GM12878 (cell line): ENCODE data around the gene CEBPB. TPM values are rescaled to one million over a fixed set of nuclear protein-coding genes. Genes with fewer than 3 reads are reported as not detected.

Experiments
- ATAC-seq: fragments of 200-7000 bp; cut with Tn5 transposase; 3 replicates; pipeline ENCODE4 v1.9.1; 2020; ENCODE audit warnings: mild to moderate bottlenecking, moderate library complexity
- BruUV-seq: library from RNA; stranded (reverse); fragments of 400-500 nt; replicated peaks from 2 replicates; lab custom pipeline; 2021; lab: Mats Ljungman, UMichigan
- CTCF ChIA-PET: fragments of 300-600 bp; sonication (Branson Sonifier 250); formaldehyde crosslinking; extraction: SDS; loops from one replicate; lab custom pipeline; 2021; ENCODE audit warnings: inconsistent platforms; lab: Yijun Ruan, JAX
- POLR2A ChIA-PET: fragments of 350-600 bp; formaldehyde crosslinking; extraction: SDS; loops from one replicate; lab custom pipeline; 2021; ENCODE audit warnings: inconsistent platforms; lab: Charles Lee
- RAD21 ChIA-PET: fragments of 300-600 bp; sonication (Branson Sonifier 250); formaldehyde crosslinking; loops from one replicate; lab custom pipeline; 2023; ENCODE audit warnings: antibody characterized with exemption; ENCODE audit not compliant: unreplicated experiment; lab: Charles Lee
- SMC1A ChIA-PET: fragments of 300-600 bp; sonication (Branson Sonifier 250); formaldehyde crosslinking; loops from one replicate; lab custom pipeline; 2023; ENCODE audit not compliant: unreplicated experiment, uncharacterized antibody; lab: Charles Lee
- DNase-seq: peaks from one replicate; pipeline ENCODE4 v3.0.0-alpha.2; 2011; ENCODE audit warnings: low read depth, low spot score
- FAIRE-seq: peaks from 3 replicates; lab custom pipeline; 2011; peaks lifted over from hg19 to GRCh38; lab: Jason Lieb, UNC
- H2AFZ ChIP-seq: 2 replicates; pipeline ENCODE4 v1.6.0; 2011; ENCODE audit warnings: low read depth, low read length, control low read depth; ENCODE audit not compliant: control insufficient read depth
- H3K27ac ChIP-seq: 2 replicates; pipeline ENCODE4 v1.5.1; 2011; ENCODE audit warnings: control low read depth; ENCODE audit not compliant: control insufficient read depth, insufficient read depth
- H3K27me3 ChIP-seq, 2 experiments: replicated peaks in 1 of 2; 2 replicates each; pipeline versions ENCODE4 v1.6.0 to v1.6.1; 2011; ENCODE audit warnings: low read length in 1 of 2; ENCODE audit not compliant: control insufficient read depth in 2 of 2, insufficient read depth in 2 of 2
- H3K36me3 ChIP-seq, 2 experiments: 2 replicates each; pipeline ENCODE4 v1.5.1; 2011; ENCODE audit warnings: low read length in 1 of 2; ENCODE audit not compliant: control insufficient read depth in 2 of 2, insufficient read depth in 2 of 2
- H3K4me1 ChIP-seq: 2 replicates; pipeline ENCODE4 v1.6.1; 2011; ENCODE audit warnings: mild to moderate bottlenecking, low read length, moderate library complexity, mixed read lengths; ENCODE audit not compliant: control insufficient read depth, insufficient read depth
- H3K4me2 ChIP-seq: 2 replicates; pipeline ENCODE4 v1.6.0; 2011; ENCODE audit warnings: control low read depth; ENCODE audit not compliant: control insufficient read depth, insufficient read depth
- H3K4me3 ChIP-seq: fragments of 200-600 bp; sonication (generic); 2 replicates; pipeline ENCODE4 v1.5.1; 2016
- H3K79me2 ChIP-seq: 2 replicates; pipeline ENCODE4 v1.6.0; 2011; ENCODE audit warnings: low read length; ENCODE audit not compliant: control insufficient read depth, insufficient read depth
- H3K9ac ChIP-seq: 2 replicates; pipeline ENCODE4 v1.8.0; 2011; ENCODE audit warnings: low read length, control low read depth, mixed read lengths; ENCODE audit not compliant: control insufficient read depth, insufficient read depth
- H3K9me3 ChIP-seq: replicated peaks from 3 replicates; pipeline ENCODE4 v1.5.1; 2011; ENCODE audit warnings: mild to moderate bottlenecking, low read length; ENCODE audit not compliant: control insufficient read depth, insufficient read depth
- H4K20me1 ChIP-seq: 2 replicates; pipeline ENCODE4 v1.6.0; 2011; ENCODE audit not compliant: control insufficient read depth, insufficient read depth
- CEBPB ChIP-seq, 2 experiments: fragments of 150-350 bp in 1 of 2; IDR thresholded peaks; 2 replicates each; pipeline ENCODE4 v1.6.1; 2012 to 2014; ENCODE audit warnings: low read depth in 2 of 2, low read length in 2 of 2, borderline replicate concordance in 1 of 2, inconsistent platforms in 1 of 2
- ESRRA ChIP-seq: IDR thresholded peaks from 2 replicates; pipeline ENCODE4 v1.6.1; 2012; ENCODE audit warnings: mild to moderate bottlenecking, low read length, improper control_type of control experiment
- HDAC2 ChIP-seq: fragments of 200-600 bp; sonication (generic); IDR thresholded peaks from 2 replicates; pipeline ENCODE4 v1.6.1; 2017
- IKZF1 ChIP-seq: fragments of 450-650 bp; conservative IDR thresholded peaks from 2 replicates; pipeline ENCODE4 v1.6.1; 2017; ENCODE audit warnings: antibody characterized with exemption, mild to moderate bottlenecking
- JUNB ChIP-seq: IDR thresholded peaks from 2 replicates; pipeline ENCODE4 v1.6.1; 2016; ENCODE audit warnings: antibody characterized with exemption, mild to moderate bottlenecking
- JUND ChIP-seq: IDR thresholded peaks from 2 replicates; pipeline ENCODE4 v1.6.1; 2012; ENCODE audit warnings: low read depth, mild to moderate bottlenecking, low read length, improper control_type of control experiment, moderate library complexity
- MYC ChIP-seq: IDR thresholded peaks from 2 replicates; pipeline ENCODE4 v1.6.1; 2011; ENCODE audit warnings: mild to moderate bottlenecking, low read length, moderate library complexity, inconsistent platforms; ENCODE audit not compliant: insufficient read depth, insufficient replicate concordance, insufficient read length, severe bottlenecking
- NBN ChIP-seq: fragments of 450-650 bp; IDR thresholded peaks from 2 replicates; pipeline ENCODE4 v1.6.1; 2016
- NFIC ChIP-seq: IDR thresholded peaks from 2 replicates; pipeline ENCODE4 v1.6.1; 2012; ENCODE audit warnings: low read depth, mild to moderate bottlenecking, inconsistent platforms, low read length, moderate library complexity
- NR2C1 ChIP-seq: fragments of 450-650 bp; IDR thresholded peaks from 2 replicates; pipeline ENCODE4 v1.6.1; 2017; ENCODE audit warnings: antibody characterized with exemption, mild to moderate bottlenecking, moderate library complexity
- NR2C2 ChIP-seq: IDR thresholded peaks from 2 replicates; pipeline ENCODE4 v1.6.1; 2011; ENCODE audit warnings: borderline replicate concordance, low read depth; ENCODE audit not compliant: control insufficient read depth, insufficient read length
- NRF1 ChIP-seq: conservative IDR thresholded peaks from 2 replicates; pipeline ENCODE4 v1.6.1; 2011; ENCODE audit warnings: mild to moderate bottlenecking, low read depth, low read length, improper control_type of control experiment
- RELA ChIP-seq: fragments of 450-650 bp; IDR thresholded peaks from 2 replicates; pipeline ENCODE4 v1.8.0; 2014; ENCODE audit warnings: borderline replicate concordance; ENCODE audit not compliant: partially characterized antibody
- STAT3 ChIP-seq: IDR thresholded peaks from 2 replicates; pipeline ENCODE4 v1.6.1; 2011; ENCODE audit warnings: low read depth, low read length, improper control_type of control experiment
- SUPT20H ChIP-seq: IDR thresholded peaks from 2 replicates; pipeline ENCODE4 v1.6.1; 2011; ENCODE audit warnings: low read depth, mild to moderate bottlenecking, low read length, moderate library complexity, borderline replicate concordance; ENCODE audit not compliant: control insufficient read depth
- SUZ12 ChIP-seq: fragments of 200-600 bp; sonication (generic); IDR thresholded peaks from one replicate; pipeline ENCODE4 v1.6.1; 2018; ENCODE audit warnings: antibody characterized with exemption, mild to moderate bottlenecking; ENCODE audit not compliant: unreplicated experiment
- TAF1 ChIP-seq: IDR thresholded peaks from 2 replicates; pipeline ENCODE4 v1.6.1; 2011; ENCODE audit warnings: mild to moderate bottlenecking, low read depth, low read length, borderline replicate concordance
- TARDBP ChIP-seq: IDR thresholded peaks from 2 replicates; pipeline ENCODE4 v1.6.1; 2016; ENCODE audit warnings: borderline replicate concordance
- ZNF622 ChIP-seq: fragments of 450-650 bp; IDR thresholded peaks from 2 replicates; pipeline ENCODE4 v1.6.1; 2017; ENCODE audit warnings: mild to moderate bottlenecking, inconsistent platforms
- ZZZ3 ChIP-seq: IDR thresholded peaks from 2 replicates; pipeline ENCODE4 v1.6.1; 2011; ENCODE audit warnings: low read depth; ENCODE audit not compliant: control insufficient read depth, insufficient read length
- WGBS: methylation state at CpG from one replicate; pipeline ENCODE4 v1.1.6; 2016; ENCODE audit warnings: low lambda C conversion rate; ENCODE audit not compliant: insufficient replicate concordance, insufficient coverage; ENCODE audit errors: missing lambda C conversion rate; 5-methylcytosine and 5-hydroxymethylcytosine counted together
- in situ Hi-C: fragments of 300-500 bp; cut with MboI; formaldehyde crosslinking; loops from 9 replicates; pipeline ENCODE4 v1.14.3; 2018; ENCODE audit warnings: mixed read lengths
- intact Hi-C: fragments of 100-400 bp; cut with micrococcal nuclease; formaldehyde crosslinking; loops from one replicate; pipeline ENCODE4 v1.14.2; 2022; ENCODE audit not compliant: unreplicated experiment
- polyA plus RNA-seq, 11 experiments: library from polyadenylated mRNA; depleted of rRNA in 4 of 11; unstranded in 6 of 11; stranded (reverse) in 5 of 11; fragments of >200 nt; fragmentation: Nextera tagmentation in 4 of 11; fragmentation: Illumina TruSeq in 1 of 11; extraction: Ambion mirVana in 4 of 11; extraction: Trizol in 1 of 11; gene quantifications; 1 replicate in 1 of 11; 2 replicates in 10 of 11; pipeline versions ENCODE4 v1.2.1 to v1.2.3, GENCODE V29; 2011 to 2016; ENCODE audit warnings: inconsistent platforms in 2 of 11, missing spikeins in 2 of 11, low read depth in 1 of 11
- total RNA-seq, 4 experiments: library from RNA; depleted of rRNA in 3 of 4; stranded (reverse); fragments of >200 nt in 3 of 4; fragmentation: Illumina TruSeq in 1 of 4; extraction: Trizol in 1 of 4; gene quantifications; 2 replicates each; pipeline versions ENCODE4 v1.2.1 to v1.2.3, GENCODE V29; 2013 to 2021
- TF ChIP-seq, protein P1 (sequence below): fragments of 150-350 bp; IDR thresholded peaks from 2 replicates; pipeline ENCODE4 v1.6.1; 2016; ENCODE audit warnings: low read depth, low read length

Gene CEBPB
- total and polyA plus RNA-seq, 10 of the 15 experiments (the other 5 are each of a cell fraction or from before 2014, with no cell fraction given) = 0.18 to 8.8 (median 1.6) TPM

DNA sequence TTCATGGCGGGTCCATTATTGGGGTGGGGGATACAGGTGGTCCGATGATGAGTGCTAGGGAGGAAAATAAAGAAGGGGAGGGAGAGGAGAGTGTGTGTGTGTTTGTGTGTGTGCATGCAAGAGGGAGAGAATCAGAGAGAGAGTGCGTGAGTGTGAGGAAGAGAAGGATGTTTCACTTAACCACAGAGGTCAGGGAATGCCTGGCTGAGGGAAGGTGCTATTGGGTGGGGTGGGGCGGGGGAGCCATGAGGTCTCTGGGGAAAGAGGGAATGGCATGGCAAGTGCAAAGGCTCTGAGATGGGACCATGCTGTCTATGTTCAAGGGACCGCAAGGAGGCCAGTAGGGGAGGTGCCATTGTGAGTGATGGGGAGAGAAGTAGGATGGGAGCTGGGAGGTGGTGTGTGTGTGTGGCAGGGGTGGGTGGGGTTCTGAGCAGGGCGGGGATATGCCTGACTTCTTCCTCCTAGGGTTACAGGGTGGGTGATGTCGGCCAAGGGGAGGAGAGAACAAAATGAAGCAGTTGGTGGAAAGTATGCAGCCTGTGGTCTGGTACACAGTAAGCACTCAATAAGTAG lies 23.0 kb downstream of the CEBPB start (continued):
- TF ChIP-seq SUZ12 (no peak), NBN (no peak)

DNA sequence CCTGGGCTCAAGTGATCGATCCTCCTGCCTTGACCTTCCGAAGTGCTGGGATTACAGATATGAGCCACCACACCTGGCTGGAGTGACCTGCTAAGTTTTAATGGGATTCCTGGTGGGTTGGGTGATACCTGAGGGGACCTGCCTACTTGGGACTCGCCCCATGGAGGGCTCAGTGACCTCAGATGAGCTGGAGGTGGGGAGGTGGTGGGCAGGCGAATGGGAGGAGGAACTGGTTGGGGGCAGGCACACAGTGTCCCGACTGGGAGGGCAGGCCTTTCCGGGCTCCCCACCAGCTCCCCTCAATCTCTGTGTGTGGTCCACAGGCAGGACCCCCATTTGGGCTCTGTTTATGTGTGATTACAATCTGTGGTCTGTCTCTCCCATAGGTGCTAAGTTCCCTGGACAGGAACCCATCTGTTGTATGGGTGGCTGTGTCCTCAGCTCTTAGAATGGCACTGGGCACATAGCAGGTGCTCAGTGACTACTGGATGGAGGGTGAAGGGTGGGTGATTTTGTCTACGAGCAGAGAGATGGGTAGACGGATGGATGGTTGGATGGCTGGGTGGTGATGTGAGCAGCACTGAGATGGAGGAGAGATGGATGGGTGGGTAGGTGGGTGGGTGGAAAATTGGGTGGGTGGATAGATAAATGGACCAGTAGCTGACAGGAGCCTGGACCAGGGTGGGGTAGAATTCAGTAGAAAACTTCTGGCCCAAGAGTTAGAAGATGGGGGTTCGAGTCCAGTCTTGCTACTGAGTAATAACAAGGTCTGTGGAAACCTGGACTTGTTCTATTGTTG lies 23.8 kb downstream of the CEBPB start:
- intact Hi-C loops = no loop called here
- Histone ChIP-seq H3K36me3 (no peaks in the 10 kb centered on the region), H3K4me2 (no peak overlapping the region), H3K9ac (no peak overlapping the region), H3K4me1 (no peaks in the 10 kb centered on the region), H4K20me1 (no peaks in the 10 kb centered on the region), H3K27ac (no peak overlapping the region), H3K79me2 (no peaks in the 10 kb centered on the region), H3K27me3 (no peaks in the 10 kb centered on the region; a peak in 2 of 4 replicates), H2AFZ (no peak overlapping the region), H3K4me3 (no peak overlapping the region), H3K9me3 (no peaks in the 10 kb centered on the region)
- ATAC-seq = no peak
- 25% methylated on average over 9 of the region's 9 CpGs for WGBS
- BruUV-seq = no TSS peak
- ChIA-PET RAD21 (no interaction called here), POLR2A (no interaction called here), CTCF (interaction anchor here (0.6 kb wide), 1 partner anchor 158 kb away, joined by 3 read pairs; no protein-coding TSS in a partner anchor), SMC1A (no interaction called here)
- in situ Hi-C loops = no loop called here
- no peak for TF ChIP-seq NFIC
- no peak for TF ChIP-seq HDAC2
- TF ChIP-seq ZNF622 = no peak
- no peak for TF ChIP-seq JUNB
- no peak for TF ChIP-seq IKZF1
- no peak for TF ChIP-seq SUPT20H
- no peak for TF ChIP-seq ESRRA
- TF ChIP-seq, protein P1, sequence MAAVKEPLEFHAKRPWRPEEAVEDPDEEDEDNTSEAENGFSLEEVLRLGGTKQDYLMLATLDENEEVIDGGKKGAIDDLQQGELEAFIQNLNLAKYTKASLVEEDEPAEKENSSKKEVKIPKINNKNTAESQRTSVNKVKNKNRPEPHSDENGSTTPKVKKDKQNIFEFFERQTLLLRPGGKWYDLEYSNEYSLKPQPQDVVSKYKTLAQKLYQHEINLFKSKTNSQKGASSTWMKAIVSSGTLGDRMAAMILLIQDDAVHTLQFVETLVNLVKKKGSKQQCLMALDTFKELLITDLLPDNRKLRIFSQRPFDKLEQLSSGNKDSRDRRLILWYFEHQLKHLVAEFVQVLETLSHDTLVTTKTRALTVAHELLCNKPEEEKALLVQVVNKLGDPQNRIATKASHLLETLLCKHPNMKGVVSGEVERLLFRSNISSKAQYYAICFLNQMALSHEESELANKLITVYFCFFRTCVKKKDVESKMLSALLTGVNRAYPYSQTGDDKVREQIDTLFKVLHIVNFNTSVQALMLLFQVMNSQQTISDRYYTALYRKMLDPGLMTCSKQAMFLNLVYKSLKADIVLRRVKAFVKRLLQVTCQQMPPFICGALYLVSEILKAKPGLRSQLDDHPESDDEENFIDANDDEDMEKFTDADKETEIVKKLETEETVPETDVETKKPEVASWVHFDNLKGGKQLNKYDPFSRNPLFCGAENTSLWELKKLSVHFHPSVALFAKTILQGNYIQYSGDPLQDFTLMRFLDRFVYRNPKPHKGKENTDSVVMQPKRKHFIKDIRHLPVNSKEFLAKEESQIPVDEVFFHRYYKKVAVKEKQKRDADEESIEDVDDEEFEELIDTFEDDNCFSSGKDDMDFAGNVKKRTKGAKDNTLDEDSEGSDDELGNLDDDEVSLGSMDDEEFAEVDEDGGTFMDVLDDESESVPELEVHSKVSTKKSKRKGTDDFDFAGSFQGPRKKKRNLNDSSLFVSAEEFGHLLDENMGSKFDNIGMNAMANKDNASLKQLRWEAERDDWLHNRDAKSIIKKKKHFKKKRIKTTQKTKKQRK = no peak
- TF ChIP-seq STAT3 = no peak
- no peak for TF ChIP-seq TARDBP
- TF ChIP-seq NR2C1 = no peak
- no peak for TF ChIP-seq NRF1
- no peak for TF ChIP-seq JUND
- TF ChIP-seq MYC = no peak
- no peak for TF ChIP-seq NR2C2
- no peak for TF ChIP-seq ZZZ3
- TF ChIP-seq TAF1 = no peak
- no peak for TF ChIP-seq RELA
- TF ChIP-seq CEBPB (IDR thresholded peaks at IDR 0.05; ENCODE audit: borderline replicate concordance in 1 of 2, low read depth in 2 of 2, low read length in 2 of 2) = no peak
- DNase-seq = no peak
- no peak for FAIRE-seq
